NCI-H1694 treated with DMSO at 0.1 percent for 48 hours (cell line): ENCODE results near the gene EHMT2.
"Not testable (repeated sequence)": the region's sequence is repeated elsewhere in the genome, so short reads cannot be mapped to it uniquely, and the experiment has no call there.

ENCODE experiments used
- DNase-seq: peaks from one replicate; lab custom pipeline; 2025; lab: John Stamatoyannopoulos, UW

Gene EHMT2

DNA sequence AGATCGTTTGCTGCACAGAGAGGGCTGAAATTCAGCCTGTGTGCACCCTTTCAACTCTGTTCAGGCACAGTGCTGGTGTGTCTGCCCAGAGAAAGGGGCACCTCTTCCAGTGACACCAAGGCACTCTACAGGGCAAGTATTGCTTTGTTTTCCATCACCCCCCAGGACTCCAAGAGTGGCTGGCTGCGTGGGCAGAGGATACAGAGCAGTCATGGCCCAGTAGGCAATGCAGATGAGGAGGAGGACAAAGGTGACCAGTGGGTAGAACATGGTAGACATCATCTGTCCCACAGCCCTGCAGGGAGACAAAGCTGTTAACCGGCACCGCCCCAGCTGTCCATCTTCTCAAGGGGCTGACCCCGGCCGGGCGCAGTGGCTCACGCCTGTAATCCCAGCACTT is 28.2 kb downstream of the EHMT2 start:
- DNase-seq: no peak

DNA sequence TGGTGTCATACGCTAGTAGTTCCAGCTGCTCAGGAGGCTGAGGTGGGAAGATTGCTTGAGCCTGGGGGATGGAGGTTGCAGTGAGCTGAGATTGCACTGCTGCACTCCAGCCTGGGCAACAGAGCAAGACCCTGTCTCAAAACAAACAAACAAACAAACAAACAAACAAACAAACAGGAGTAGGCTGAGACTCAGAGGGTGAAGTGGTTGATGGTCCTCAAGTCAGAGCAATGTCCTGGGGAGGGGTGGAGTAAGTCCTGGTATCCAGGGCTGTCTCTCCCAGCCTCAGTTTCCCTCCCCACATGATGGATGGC is 28.9 kb downstream of the EHMT2 start:
- DNase-seq: not testable (repeated sequence)

DNA sequence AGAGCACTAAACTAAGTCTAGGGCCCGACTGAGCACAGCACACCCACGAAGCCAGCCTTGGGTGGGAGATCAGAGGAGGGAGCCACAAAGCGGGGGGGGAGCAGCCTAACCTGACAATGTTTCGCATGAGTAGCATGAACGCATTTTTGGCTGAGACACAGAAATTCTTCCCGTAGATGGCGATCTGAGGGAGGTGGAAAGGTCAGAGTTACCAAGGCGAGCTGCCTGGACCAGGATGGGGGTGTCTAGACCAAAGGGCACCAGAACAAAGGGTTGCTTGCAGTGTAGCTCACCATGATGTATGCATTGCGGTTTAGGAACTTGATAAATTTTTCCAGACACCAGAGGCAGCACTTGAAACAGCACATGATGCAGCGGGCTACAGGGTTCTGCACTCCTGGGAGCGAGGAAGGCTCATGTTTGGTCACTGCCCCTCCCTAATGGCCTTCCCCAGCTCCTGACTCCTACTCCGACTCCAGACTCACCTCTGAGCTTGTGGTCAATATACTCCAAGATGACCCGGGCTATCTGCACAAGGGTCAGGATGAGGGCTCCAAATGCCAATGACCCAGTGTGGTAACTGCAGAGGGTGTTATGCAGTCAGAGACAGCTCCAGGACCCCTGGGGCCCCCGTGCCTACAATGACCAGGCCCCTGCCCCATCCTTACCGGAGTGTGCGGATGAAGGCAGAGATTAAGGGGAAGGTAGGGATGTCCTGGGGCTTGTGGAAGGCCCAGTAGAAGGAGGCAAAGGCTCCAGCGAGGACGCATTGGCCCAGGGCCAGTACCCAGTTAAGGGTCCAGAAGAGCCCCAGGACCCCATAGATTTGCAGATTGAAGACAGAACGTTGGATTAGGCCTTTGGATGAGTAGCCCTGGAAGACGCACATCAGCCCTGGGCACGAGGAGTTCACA is 32.0 kb downstream of the EHMT2 start:
- no peak for DNase-seq

DNA sequence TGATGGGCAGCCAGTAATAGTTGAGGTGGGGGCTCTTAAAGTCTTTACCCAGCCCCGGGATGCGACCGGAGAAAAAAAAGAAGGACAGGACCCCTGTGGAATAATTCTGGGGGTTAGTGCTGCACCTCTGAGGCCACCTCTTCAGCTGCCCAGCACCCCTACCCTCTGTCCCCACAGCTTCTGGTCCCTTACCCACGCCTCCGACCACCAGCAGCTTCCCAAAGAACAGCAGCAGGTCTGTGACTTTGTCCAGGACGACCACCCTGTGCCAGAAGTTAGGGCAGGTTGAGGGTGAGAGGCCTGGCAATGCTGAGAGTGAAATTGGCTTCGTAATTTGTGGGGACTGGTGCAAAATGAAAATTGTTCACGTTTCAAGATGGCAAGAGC is 32.7 kb downstream of the EHMT2 start:
- no peak for DNase-seq

DNA sequence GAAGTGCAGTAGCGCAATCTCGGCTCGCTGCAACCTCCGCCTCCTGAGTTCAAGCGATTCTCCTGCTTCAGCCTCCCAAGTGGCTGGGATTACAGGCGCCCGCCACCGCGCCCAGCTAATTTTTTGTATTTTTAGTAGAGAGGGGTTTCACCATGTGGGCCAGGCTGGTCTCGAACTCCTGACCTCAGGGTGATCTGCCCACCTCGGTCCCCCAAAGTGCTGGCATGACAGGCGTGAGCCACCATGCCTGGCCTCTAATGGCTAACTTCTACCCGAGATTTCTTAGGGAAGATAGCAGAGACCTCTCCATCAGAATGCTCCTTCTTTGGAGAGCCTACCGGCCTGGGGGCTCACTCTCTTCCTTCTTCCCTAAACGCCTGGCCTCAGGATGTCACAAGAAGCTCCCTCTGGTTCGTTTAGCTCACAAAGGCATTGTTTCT is 33.4 kb downstream of the EHMT2 start:
- DNase-seq: not testable (repeated sequence)

DNA sequence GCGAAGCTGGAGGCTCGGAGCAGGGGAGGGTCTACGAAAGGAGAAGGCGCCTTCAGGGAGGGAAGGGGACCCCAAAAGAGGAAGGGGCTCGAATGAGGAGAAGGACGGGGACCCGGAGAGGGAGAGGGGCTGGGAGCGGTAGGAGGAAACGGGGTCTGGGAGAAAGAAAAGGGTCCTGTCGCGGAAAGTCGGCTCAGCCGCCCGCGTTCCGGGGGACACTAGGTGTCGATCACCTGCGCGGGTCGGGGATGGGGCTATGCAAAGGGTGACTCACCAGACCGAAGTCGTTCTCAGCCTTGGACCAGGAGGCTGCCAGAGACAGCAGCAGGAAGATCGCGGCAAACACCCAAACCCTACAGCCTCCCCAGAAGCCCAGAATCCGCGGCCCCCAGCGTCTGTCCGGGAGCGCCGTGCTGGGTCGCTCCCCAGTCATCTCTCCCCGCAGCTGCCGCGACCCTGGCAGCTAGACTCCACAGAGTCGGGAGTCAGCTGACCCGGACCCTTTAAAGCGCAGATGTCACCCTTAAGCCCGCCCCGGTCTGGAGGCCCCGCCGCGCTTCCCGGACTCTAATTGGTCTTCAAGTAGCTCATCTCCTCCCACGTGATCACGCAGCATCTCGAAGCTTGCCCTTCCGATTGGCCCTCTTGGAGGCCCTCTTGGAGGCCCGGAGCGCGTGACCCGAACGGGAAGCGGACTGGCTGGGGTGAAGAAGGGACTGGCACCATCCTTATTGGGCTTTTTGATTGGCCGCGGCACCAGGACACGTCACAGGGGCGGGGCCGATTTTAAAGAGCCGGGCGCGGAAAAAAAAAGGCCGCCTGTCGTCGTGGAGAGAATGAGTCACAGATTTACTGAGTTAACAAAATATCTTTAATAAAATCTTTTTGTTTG is 34.9 kb downstream of the EHMT2 start, which contains the start of gene NEU1:
Gene NEU1 (minus strand): TSS at position 478 of the 892 bp plus-strand sequence. CDS start 45 bp downstream, at position 433.
- peak; percentile 98 for DNase-seq

DNA sequence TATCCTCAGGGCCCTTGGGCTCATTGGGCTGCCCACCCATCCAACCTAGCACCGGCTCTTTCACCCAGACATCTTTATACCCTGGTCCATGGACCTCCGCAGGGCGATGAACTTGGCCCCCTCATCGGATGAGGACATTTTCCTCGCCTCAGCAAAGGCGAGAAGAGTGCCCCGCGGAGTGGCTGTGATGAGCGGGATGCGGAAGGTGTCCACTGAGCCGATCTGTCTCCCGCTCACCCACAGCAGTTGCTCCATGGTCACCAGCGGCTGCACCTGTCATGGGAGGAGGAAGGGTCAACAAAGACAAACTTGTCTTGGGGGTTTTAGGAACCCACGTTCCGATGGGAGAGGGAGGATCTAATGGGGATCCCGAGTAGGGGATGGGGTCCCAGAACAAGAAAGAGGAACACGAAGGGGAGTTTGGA is 35.6 kb downstream of the EHMT2 start:
- DNase-seq: no peak

DNA sequence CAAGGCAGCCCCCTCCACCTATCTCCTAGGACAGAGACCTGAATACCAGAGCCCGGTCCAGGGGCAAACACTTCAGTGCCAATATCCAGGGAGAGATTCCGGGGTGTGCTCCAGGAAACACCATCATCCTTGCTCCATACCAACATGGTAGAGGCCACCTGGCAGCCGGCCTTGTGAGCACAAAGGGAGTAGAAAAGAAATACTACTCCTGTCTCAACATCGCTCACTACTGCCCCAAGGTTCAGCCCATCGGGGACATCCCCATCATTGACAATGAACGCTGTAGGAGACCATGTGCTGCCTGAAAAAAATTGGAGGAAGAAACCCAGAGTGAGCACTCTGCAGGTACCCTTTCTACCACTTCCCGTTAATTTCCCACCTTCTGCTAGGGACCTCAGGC is 36.3 kb downstream of the EHMT2 start:
- no peak for DNase-seq

DNA sequence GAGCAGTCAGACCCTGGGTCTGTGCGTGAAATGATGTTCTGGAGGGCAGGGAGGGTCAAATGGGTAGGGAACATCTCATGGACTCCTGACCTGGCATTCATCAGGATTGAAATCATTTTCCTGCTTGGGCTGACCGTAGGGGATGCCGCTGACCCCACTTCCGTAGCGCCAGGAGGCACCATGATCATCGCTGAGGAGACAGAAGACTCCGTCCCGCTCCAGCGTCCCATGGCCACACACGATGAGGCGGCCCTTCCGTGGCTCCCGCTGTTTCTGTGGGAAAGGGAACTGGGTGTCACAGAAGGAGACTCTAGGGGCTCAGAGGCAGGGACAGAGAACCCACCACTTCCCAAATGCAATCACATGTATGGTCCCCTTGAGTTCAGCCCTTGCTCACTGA is 37.1 kb downstream of the EHMT2 start:
- no peak for DNase-seq

DNA sequence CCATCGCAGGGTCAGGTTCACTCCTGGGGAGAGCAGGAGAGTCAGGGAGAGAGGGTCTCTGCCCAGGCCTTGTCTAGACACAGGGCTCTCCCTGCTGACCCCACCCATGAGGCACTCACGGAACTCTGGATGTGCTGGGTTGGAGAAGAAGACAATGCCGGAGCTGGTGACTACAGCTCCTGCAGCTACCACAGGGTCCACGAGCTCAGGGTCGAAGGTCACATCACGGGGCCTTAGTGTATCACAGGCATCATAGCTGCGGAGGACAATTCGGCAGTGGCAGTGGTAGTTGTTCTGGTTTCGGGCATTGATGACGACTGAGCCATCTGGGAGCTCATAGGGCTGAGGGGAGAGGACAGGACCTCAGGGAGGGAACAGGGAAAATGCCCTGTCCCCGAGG is 37.6 kb downstream of the EHMT2 start:
- no peak for DNase-seq

DNA sequence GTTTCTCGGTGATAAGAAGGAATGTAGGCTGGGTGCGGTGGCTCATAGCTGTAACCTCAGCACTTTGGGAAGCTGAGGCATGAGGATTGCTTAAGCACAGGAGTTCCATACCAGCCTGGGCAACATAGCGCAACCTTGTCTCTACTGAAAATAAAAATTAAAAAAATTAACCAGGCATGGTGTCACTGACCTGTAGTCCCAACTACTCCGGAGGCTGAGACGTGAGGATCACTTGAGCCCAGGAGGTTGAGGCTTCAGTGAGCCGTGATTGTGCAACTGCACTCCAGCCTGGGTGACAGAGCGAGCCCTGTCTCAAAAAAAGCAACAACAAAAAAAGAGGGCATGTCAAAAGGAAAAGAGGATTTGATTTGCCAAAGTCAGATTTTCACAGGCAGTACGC is 38.8 kb downstream of the EHMT2 start:
- no peak for DNase-seq

DNA sequence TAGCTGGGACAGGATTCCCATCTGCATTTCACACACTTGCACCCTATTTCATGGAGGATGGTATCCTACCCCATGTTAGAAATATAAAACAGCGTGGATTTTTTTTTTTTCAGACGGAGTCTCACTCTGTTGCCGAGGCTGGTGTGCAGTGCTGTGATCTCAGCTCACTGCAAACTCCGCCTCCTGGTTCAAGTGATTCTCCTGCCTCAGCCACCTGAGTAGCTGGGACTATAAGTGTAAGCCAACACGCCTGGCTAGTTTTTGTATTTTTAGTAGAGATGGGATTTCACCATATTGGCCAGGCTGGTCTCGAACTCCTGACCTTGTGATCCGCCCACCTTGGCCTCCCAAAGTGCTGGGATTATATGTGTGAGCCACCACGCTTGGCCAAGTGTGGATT is 39.7 kb downstream of the EHMT2 start:
- not testable (repeated sequence) for DNase-seq

DNA sequence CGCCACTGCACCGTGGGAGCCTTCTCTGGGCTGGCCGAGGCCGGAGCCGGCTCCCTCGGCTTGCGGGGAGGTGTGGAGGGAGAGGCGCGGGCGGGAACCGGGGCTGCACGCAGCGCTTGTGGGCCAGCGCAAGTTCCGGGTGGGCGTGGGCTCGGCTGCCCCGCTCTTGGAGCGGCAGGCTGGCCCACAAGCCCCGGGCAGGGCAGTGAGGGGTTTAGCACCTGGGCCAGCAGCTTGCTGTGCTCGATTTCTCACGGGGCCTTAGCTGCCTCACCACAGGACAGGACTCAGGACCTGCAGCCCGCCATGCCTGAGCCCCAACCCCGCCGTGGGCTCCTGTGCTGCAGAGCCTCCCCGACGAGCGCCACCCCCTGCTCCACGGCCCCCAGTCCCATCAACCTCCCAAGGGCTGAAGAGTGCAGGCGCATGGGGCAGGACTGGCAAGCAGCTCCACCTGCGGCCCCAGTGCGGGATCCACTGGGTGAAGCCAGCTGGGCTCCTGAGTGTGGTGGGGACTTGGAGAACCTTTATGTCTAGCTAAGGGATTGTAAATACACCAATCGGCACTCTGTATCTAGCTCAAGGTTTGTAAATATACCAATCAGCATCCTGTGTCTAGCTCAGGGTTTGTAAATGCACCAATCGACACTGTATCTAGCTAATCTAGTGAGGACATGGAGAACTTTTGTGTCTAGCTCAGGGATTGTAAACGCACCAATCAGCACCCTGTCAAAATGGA is 45.3 kb downstream of the EHMT2 start:
- DNase-seq: not testable (repeated sequence)

DNA sequence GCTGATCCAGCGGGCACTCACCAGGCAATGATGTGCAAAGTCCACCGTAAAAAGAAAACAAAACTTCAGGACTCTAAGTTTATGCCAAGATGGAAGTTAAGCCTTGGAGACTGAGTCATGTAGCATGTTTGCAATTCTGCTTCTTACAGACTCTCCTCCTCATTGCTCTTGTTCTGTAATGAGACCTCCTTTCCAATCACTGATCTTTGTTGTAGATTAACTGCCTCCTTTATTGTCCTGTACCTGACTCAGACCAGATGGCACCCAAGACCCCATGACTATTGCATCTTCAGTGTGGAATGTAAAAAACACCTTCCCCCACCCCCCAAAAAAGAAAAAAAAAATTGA is 46.0 kb downstream of the EHMT2 start:
- no peak for DNase-seq

DNA sequence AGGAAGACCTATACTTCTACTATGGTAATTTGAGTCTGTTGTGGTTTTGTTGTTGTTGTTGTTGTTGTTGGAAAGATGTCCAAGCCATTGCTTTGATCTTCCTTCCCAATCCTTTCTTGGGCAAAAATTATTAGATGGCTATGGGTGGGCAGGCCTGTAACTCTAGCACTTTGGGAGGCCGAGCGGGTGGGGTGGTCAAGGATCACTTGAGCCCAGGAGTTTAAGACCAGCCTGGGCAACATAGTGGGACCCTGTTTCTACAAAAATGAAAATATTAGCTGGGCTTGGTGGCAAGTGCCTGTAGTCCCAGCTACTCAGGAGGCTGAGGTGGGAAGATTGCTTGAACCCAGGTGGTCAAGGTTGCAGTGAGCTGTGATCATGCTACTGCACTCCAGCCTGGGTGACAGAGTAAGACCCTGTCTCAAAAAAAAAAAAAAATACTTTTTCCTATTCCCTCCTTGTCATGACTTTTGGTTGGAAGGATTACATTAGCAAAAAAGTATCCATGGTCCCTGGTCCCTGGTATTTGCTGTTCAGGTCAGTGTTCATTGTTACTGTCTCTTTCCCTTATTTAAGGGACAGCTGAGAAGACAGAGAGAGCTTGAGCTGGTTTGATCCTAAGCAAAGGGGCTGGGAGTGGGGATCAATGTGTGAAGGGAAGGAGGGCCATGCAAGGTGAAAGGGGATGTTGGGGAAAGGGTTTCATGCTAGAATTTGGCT is 46.6 kb downstream of the EHMT2 start:
- no peak for DNase-seq

DNA sequence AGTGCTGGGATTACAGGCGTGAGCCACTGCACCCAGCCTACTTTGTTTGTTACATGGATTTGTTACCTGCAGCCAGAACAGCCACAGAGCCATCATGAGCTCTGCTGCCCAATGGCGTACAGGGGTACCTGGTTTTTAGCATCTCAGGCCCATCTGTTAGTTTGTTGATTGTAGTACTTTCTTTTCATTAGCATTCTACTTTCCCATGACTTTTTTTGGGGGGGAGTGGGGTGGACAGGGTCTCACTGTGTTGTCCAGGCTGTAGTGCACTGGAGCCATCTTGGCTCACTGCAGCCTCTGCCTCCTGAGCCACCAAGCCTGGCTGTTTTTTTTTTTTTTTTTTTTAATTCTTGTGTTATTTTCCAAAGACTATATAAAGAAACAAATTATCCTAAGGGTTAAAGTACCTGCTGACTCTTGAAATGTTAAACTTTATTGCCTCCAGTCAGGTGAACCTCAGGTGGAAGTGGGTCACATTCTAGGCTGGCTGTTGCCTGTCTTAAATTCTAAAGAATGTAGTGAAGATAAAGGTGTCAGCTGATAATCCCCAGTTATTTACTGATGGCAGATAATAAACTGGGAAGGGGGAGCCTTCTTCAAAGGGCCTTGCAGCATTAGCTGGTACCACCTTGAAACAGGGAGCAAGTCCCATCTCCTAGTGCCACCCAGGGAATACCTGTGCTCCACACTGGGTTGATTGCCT is 50.1 kb downstream of the EHMT2 start:
- DNase-seq: no peak

DNA sequence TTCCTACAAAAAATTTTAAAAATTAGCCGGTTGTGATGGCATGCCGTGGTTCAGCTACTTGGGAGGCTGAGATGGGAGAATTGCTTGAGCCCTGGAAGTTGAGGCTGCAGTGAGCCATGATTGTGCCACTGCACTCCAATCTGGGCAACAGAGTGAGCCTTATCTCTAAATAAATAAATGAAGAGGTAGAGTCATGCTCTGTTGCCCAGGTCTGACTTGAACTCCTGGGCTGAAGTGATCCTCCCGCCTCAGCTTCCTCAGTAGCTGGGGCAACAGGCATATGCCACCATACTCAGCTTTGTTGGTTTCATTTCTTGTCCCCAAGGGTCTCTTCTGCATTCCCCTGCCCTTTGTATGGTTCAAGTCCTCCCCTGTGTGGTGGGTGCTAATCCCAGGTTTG is 53.0 kb downstream of the EHMT2 start:
- no peak for DNase-seq

DNA sequence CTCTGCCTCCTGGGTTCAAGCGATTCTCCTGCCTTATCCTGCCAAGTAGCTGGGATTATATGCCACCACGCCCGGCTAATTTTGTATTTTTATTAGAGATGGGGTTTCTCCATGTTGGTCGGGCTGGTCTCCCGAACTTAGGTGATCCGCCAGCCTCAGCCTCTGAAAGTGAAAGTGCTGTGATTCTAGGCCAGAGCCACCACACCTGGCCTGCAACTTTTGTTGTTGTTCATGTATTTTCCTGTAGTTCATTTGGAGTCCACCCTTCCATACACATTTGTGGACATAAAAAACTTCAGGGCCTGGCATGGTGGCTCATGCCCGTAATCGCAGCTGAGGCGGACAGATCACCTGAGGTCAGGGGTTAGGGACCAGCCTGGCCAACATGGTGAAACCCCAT is 55.4 kb downstream of the EHMT2 start:
- DNase-seq: no peak

DNA sequence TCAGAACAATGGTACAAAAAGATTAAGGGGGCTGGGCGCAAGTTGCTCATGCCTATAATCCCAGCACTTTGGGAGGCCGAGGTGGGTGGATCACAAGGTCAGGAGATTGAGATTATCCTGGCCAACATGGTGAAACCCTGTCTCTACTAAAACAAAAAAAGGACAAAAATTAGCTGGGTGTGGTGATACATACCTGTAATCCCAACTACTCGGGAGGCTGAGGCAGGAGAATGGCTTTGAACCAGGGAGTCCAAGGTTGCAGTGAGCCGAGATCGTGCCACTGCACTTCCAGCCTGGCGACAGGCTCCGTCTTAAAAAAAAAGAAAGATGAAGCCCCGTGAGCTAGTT is 57.7 kb downstream of the EHMT2 start:
- DNase-seq: not testable (repeated sequence)

DNA sequence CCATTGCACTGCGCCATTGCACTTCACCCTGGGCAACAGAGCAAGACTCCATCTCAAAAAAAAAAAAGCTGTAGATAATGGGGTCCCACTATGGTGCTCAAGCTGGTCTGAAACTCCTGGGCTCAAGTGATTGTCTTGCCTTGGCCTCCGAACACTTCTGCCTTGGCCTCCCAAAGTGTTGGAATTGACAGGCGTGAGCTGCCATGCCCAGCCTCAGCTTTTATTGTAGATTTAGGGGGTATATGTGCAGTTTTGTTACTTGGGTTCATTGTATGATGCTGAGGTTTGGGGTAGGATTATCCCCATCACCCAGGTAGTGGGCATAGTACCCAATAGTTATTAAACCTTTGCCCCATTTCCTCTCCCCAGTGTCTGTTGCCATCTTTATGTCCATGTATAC is 58.5 kb downstream of the EHMT2 start:
- DNase-seq: no peak

DNA sequence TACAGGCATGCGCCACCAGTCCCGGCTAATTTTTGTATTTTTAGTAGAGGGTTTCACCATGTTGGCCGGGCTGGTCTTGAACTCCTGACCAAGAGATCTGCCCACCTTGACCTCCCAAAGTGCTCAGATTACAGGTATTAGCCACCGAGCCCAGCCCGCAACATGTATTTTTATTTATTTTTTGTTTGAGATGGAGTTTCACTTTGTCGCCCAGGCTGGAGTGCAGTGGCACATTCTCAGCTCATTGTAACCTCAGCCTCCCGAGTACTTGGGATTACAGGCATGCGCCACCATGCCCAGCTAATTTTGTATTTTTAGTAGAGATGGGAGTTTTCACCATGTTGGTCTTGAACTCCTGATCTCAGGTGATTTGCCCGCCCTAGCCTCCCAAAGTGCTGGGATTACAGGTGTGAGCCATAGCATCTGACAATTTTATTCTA is 59.4 kb downstream of the EHMT2 start:
- not testable (repeated sequence) for DNase-seq
